ENCODE data around the gene UFD1.

- TF ChIP-seq EZH2 (IDR thresholded peaks at IDR 0.05), result no peak
- TF ChIP-seq POLR2AphosphoS5 (IDR thresholded peaks at IDR 0.05; ENCODE audit: borderline replicate concordance, low read depth, low read length), result no peak
Measured at GRCh38 chr22:19503367-19503766, 24.4 kb upstream of the UFD1 start.
